GM21423 (cell line): Measurements from ENCODE around the gene FBRSL1.
A peak's percentile ranks its signal among the peaks of the same experiment; 100 is the strongest.

ENCODE experiments used
- ATAC-seq: cut with Tn5 transposase; IDR thresholded peaks from one replicate; pipeline ENCODE4 v1.9.1; 2021; ENCODE audit warnings: mild to moderate bottlenecking, moderate library complexity; ENCODE audit not compliant: unreplicated experiment

The FBRSL1 gene

GRCh38 chr12:132483208-132483607 is 6.7 kb upstream of the FBRSL1 start:
- ATAC-seq = no peak

DNA sequence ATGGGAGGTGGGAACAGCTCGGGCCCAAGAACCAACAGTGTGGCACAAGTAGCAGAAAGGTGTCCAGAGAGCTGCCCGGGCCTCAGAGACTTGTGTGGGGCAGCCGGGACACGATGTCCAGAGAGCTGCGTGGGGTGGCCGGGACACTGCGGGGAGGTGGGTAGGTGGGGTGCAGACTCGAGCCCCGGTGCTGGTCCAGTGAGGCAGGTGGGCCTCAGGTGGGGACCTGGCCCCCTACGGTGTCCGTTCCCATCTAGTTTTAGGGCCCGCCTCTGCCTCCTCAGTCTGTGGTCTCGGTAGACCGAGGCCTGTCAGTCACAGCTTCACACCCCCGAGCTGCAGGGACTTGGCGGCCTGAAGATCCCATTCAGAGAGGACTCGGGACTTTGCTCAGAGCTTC is 6.3 kb upstream of the FBRSL1 start:
- no peak for ATAC-seq

DNA sequence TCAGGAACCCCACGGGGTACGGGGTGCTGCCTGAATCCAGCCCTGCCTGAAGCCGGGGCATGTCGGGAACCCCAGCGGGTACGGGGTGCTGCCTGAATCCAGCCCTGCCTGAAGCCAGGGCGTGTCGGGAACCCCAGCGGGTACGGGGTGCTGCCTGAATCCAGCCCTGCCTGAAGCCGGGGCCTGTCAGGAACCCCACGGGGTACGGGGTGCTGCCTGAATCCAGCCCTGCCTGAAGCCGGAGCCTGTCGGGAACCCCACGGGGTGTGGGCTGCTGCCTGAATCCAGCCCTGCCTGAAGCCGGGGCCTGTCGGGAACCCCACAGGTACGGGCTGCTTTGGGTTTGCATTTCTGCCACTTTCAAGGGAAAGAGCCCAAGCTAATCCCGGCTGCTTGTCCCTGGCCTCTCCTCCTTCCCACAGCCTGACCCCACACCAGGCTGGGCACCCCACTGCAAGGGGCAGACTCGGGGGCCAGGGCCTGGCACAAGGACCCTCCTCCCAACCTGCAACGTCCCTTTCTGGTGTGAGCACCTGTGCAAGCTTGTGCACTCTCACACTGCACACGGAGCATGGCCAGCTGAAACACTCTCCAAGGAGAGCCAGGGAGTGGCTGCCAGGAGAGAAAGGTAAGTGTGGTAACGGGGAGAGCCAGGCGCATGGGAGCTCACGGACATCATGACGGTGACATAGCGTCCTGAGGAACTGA is 5.6 kb upstream of the FBRSL1 start:
- ATAC-seq = no peak

- ATAC-seq = no peak
Observed at GRCh38 chr12:132484891-132485441, 5.0 kb upstream of the FBRSL1 start.

DNA sequence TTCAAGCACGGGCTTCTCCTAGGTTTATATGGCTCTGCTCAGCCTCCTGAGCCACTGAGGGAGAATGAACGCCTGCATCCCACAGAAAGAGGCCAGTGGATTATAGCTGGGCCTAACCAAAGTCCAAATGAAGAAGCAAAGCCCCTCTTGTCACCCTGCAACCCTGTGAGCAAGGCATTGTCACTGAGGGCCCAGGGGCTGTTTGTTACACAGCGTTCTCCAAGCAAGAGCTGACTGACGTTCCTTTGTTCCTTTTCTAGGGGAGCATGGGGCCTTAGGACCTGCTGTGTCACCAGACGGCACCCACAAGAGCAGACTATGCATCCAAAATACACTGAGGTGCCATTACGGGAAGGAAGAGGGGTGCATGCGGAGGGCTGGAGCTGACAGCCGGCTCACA is 4.3 kb upstream of the FBRSL1 start:
- ATAC-seq = no peak

GRCh38 chr12:132486168-132486567 is 3.8 kb upstream of the FBRSL1 start:
- no peak for ATAC-seq

DNA sequence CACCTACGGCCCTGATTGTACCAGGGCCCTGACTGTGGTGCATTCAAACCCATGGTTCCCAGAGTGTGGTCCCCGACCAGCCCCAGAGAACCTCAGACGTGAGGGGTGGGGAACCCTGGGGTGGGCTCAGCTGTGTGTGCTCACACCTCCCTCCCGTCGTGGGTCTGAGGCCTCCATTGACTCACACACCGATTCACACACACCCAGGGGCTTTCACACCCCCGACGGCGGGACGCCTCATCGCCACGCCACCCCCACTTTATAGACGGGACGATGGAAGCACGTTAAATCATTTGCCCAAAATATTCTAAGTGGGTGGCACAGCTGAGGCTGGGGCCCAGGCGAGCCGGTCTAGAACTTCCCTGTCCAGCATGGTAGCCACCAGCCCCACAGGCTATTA is 3.4 kb upstream of the FBRSL1 start:
- no peak for ATAC-seq

DNA sequence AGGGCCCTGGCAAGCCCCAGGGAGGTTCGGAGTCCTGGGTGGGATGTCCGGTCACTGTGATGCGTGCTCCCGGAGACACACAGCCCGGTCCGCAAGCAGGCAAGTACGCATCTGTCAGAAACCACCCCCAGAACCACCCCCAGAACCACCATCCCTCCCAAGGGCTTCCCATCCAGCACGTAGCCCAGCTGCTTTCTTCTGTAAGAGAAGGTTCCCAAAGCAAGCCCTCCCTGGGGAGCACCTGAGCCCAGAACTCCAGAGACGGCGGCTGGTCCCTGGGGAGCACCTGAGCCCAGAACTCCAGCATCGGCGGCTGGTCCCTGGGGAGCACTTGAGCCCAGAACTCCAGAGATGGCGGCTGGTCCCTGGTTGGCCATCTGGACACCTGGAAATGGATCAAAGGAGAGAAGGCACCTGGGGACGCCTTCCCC is 2.6 kb upstream of the FBRSL1 start:
- no peak for ATAC-seq

DNA sequence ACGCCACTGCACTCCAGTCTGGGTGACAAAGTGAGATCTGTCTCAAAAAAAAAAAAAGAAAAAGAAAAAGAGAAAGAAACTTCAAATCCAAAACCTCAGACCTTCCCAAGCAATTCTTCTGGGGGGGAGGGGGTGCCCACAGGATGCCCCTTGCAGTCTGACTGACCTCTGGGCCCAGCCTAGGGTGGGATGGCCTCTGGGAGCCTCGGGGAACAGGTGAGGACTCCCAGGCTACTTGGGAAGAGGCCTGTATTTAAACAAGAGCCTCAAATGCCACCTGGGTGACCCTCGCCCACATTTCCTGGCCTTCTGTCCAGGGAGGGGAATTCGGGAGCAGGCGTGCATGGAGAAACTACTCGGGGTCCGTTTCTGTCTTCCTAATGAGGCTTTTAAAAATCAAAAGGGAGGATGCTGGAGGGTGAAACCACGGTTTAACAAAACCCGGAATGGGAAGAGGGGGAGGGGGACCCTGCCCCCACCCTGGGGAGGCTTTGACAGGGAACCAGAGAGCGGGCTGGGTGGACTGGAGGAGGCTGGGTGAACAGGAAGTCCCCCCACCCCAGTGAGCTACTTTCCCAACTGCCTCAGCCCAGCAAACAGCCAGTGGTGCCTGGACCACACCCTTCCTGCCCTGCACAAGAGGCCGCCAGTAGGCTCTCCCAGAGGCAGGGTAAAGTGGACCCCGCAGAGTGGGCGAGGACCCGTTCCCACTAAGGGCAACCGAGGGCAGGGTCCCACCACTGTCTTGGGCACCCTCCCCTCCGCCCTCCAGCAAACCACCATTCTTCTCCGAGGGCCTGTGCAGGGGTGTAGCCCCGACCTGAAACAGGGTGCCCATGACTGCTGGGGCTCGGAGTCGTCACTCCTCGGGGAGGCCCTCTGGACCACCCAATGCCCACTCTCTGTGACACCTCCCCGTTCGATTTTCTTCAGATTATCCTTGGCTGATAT is 1.5 kb upstream of the FBRSL1 start:
- ATAC-seq = no peak

DNA sequence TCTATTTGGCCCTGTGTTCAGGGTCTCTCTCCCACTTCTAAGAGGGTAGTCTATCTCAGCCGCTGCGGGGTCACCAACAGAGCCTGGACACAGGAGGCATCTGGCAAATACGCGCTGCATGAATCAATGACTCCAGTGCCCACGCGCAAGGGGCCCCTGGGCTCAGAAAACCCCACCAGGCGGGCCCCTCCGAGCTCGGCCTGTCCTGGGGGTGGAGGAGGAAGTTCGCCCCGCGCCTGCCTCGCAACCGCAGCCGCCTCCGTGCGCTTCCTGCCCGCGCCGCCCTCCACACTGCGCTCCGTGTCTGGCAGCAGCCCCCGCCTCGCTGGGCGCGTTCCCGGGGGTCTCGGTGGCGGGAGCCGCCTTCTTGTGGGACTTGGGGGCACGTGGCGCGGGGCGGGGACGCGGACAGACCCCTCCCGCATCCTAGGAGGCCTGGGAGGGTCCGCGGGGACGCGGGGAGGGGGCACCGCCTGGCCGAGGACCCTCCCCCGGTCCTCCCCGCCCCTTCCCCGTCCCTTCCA is 811 bp upstream of the FBRSL1 start:
- ATAC-seq = peak; percentile 35

DNA sequence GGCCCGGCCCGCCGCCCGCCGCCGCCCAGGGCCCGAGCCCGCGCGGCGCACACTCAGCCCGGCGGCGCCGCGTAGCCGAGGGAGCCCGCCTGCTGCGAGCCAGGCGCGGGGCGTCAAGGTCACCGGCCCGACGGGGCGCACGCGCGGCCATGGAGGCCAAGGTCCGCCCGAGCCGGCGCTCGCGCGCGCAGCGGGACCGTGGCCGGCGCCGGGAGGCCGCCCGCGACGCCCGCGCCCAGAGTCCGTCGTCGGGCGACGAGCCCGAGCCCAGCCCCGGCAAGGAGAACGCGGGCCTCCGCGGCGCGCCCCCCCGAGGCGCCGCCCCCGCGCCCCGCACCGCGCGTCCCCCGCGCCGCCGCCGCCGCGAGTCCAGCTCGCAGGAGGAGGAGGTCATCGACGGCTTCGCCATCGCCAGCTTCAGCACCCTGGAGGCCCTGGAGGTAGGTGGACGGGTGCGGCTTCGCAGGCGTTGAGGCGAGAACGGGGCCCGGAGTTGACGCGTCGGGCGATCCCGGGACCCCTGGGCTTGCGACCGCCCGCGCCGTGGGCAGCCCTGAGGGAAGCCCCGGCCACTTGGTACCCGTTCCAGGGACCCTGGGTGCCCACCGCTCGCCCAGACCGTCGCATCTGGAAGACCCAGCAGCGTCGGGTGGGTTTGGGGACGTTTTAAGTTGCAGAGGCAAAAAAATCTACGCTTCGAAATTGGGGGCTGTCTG is 629 bp downstream of the FBRSL1 start:
- ATAC-seq = no peak

- ATAC-seq = no peak
Observed at GRCh38 chr12:132491138-132491663, 1.2 kb downstream of the FBRSL1 start.

DNA sequence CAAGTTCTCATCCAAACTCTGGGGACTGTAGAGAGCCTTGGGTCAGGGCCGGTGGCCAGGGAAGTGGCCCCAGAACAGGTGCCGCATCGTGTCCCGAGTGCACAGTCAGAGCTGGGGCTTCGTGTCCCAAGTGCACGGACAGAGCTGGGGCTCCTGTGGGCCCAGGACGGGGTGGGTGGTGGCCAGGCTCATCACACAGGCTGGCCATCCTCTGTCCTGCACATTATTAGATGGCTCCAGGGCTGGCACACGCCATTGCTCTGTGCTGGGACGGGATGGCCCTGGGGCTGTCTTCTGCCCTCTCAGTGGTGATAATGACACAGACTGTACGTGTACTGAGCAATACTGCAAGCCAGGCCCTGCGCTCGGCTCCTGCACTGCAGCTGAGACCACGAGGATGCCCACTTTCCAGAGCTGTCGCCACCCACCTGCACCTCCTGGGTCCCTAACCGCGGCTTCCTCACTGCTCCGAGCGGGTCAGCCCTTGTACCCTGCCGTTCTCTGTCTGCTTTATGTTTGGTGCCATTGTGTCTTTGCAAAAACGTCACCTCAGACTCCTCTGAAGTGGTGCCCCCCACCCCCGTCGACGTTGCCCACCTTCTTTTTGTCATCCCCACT is 1.9 kb downstream of the FBRSL1 start:
- ATAC-seq = no peak

DNA sequence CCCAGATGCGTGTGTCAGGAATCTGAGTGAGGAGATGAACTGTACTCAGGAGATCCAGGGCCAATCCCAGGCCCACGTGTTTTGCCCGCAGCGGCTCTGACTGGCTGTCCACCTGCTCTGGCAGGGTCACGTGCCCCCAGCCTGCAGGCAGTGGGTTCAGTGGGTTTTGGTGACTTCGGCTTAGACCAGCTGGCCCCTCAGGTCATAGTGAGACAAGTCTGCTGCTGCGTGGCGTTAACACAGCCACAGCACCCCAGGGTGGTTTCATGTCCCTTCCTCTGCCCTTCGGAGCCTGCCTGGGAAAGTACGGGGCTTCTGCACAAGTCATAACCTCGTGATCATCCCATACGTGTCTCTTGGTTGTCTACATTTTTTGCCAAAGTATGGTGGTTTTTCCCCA is 2.6 kb downstream of the FBRSL1 start:
- no peak for ATAC-seq

DNA sequence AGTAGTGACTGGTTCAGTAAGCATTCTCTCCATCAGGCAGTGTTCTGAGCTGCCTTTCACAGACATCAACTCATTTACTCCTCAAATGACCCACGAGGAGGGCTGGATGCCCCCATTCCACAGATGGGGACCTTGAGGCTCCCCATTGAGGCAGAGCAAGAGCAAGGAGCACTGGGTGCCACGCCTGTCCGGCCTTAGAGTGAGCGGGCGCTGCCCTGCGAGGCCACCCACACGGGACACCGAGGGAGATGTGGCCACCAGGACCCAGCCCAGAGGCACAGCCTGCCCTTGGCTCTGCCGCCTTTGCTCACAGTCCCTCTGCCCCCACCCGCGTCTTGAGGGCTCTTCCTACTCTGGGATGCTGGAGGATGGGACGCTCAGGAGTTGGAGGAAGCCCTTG is 3.0 kb downstream of the FBRSL1 start:
- no peak for ATAC-seq

GRCh38 chr12:132493482-132494178 is 3.7 kb downstream of the FBRSL1 start:
- no peak for ATAC-seq

GRCh38 chr12:132494294-132495164 is 4.6 kb downstream of the FBRSL1 start:
- no peak for ATAC-seq

- no peak for ATAC-seq
Observed at GRCh38 chr12:132495165-132495544, 5.2 kb downstream of the FBRSL1 start.
